K562 (cell line): ENCODE measurements around the gene RANBP3. TPM values are rescaled to one million over a fixed set of nuclear protein-coding genes. Genes with fewer than 3 reads are reported as not detected.

Source experiments
- ATAC-seq: fragments of 200-7000 bp; cut with Tn5 transposase; 3 replicates; pipeline ENCODE4 v1.9.1; 2020; ENCODE audit warnings: moderate library complexity
- BruUV-seq: library from RNA; stranded (reverse); fragments of 400-500 nt; replicated peaks from 2 replicates; lab custom pipeline; 2021; lab: Mats Ljungman, UMichigan
- CTCF ChIA-PET: fragments of 300-600 bp; formaldehyde crosslinking; extraction: SDS; loops from one replicate; lab custom pipeline; 2021; ENCODE audit warnings: low intra/inter-chr PET ratio; lab: Yijun Ruan, JAX
- POLR2A ChIA-PET: fragments of 300-600, 350-650 bp; sonication (Branson Sonifier 250); formaldehyde crosslinking; extraction: SDS; loops from one replicate; lab custom pipeline; 2021; ENCODE audit warnings: antibody characterized with exemption, inconsistent platforms; lab: Yijun Ruan, JAX
- DNase-seq, 4 experiments: peaks; one replicate each; pipeline versions ENCODE4 v3.0.0 to v3.0.0-alpha.2; 2011 to 2018; ENCODE audit warnings: low spot score in 3 of 4, mixed read lengths in 3 of 4; ENCODE audit errors: extremely low read depth in 1 of 4
- FAIRE-seq: peaks from 2 replicates; lab custom pipeline; 2011; peaks lifted over from hg19 to GRCh38; lab: Jason Lieb, UNC
- H2AFZ ChIP-seq: 2 replicates; pipeline ENCODE4 v1.6.0; 2011; ENCODE audit warnings: low read depth, low read length, control low read depth, inconsistent platforms
- H3K27ac ChIP-seq: fragments of 200-600 bp; 3 replicates; pipeline ENCODE4 v1.8.0; 2011; ENCODE audit warnings: low read depth, mild to moderate bottlenecking, control low read depth, inconsistent platforms, low read length, moderate library complexity, mixed read lengths; ENCODE audit errors: extremely low read depth
- H3K27me3 ChIP-seq, 2 experiments: fragments of 300-600 bp in 1 of 2; 2 replicates in 1 of 2; 3 replicates in 1 of 2; pipeline versions ENCODE4 v1.6.0 to v1.8.0; 2011; ENCODE audit warnings: inconsistent platforms in 2 of 2, low read length in 2 of 2, mild to moderate bottlenecking in 1 of 2, mixed read lengths in 1 of 2, moderate library complexity in 1 of 2; ENCODE audit not compliant: control insufficient read depth in 2 of 2, insufficient read depth in 2 of 2
- H3K36me3 ChIP-seq: fragments of 300-600 bp; 3 replicates; pipeline ENCODE4 v1.8.0; 2011; ENCODE audit warnings: mild to moderate bottlenecking, low read length, inconsistent platforms; ENCODE audit not compliant: control insufficient read depth, insufficient read depth
- H3K4me1 ChIP-seq, 2 experiments: fragments of 200-600 bp in 1 of 2; replicated peaks in 1 of 2; 2 replicates in 1 of 2; 3 replicates in 1 of 2; pipeline versions ENCODE4 v1.5.1 to v1.8.0; 2011; ENCODE audit warnings: inconsistent platforms in 2 of 2, low read length in 2 of 2, mild to moderate bottlenecking in 1 of 2, mixed read lengths in 1 of 2, moderate library complexity in 1 of 2; ENCODE audit not compliant: control insufficient read depth in 2 of 2, insufficient read depth in 2 of 2
- H3K4me2 ChIP-seq: 2 replicates; pipeline ENCODE4 v1.6.1; 2011; ENCODE audit warnings: low read length, control low read depth, inconsistent platforms, mixed read lengths; ENCODE audit not compliant: insufficient read depth
- H3K4me3 ChIP-seq: fragments of 200-600 bp; sonication (generic), shearing (Covaris generic); 2 replicates; pipeline ENCODE4 v1.5.1; 2016; ENCODE audit warnings: control low read depth, inconsistent platforms
- H3K79me2 ChIP-seq: fragments of 200-600 bp; 3 replicates; pipeline ENCODE4 v1.8.0; 2011; ENCODE audit warnings: low read length, inconsistent platforms; ENCODE audit not compliant: control insufficient read depth, insufficient read depth
- H3K9ac ChIP-seq, 2 experiments: 2 replicates each; pipeline versions ENCODE4 v1.6.0 to v1.6.1; 2011; ENCODE audit warnings: low read depth in 2 of 2, low read length in 2 of 2, control low read depth in 1 of 2, inconsistent platforms in 1 of 2, mild to moderate bottlenecking in 1 of 2, mixed read lengths in 1 of 2; ENCODE audit not compliant: insufficient read depth in 1 of 2
- H3K9me1 ChIP-seq: one replicate; pipeline ENCODE4 v1.6.0; 2011; ENCODE audit warnings: inconsistent platforms, mild to moderate bottlenecking, low read length, moderate library complexity; ENCODE audit not compliant: control insufficient read depth, insufficient read depth
- H3K9me3 ChIP-seq: replicated peaks from 2 replicates; pipeline ENCODE4 v1.5.1; 2011; ENCODE audit warnings: low read depth, low read length, inconsistent platforms; ENCODE audit not compliant: control insufficient read depth, insufficient read depth
- H4K20me1 ChIP-seq: replicated peaks from 2 replicates; pipeline ENCODE4 v1.6.1; 2011; ENCODE audit warnings: low read length, inconsistent platforms, mixed read lengths; ENCODE audit not compliant: control insufficient read depth, insufficient read depth
- ETS2 ChIP-seq: IDR thresholded peaks from 2 replicates; pipeline ENCODE4 v1.6.1; 2016; ENCODE audit warnings: borderline replicate concordance, missing genetic modification characterization, mild to moderate bottlenecking, moderate library complexity, missing compliant biosample characterization; ENCODE audit not compliant: poor library complexity, severe bottlenecking
- HDAC2 ChIP-seq: fragments of 450-650 bp; IDR thresholded peaks from 2 replicates; pipeline ENCODE4 v1.6.1; 2016; ENCODE audit warnings: mild to moderate bottlenecking
- KDM1A ChIP-seq, 2 experiments: fragments of 450-650 bp; IDR thresholded peaks; 2 replicates each; pipeline ENCODE4 v1.6.1; 2016; ENCODE audit warnings: mild to moderate bottlenecking in 2 of 2
- POLR2H ChIP-seq: IDR thresholded peaks from 2 replicates; pipeline ENCODE4 v1.6.1; 2016; ENCODE audit warnings: missing genetic modification characterization, low read depth, mild to moderate bottlenecking, control low read depth, missing compliant biosample characterization, moderate library complexity
- RCOR1 ChIP-seq, 2 experiments: IDR thresholded peaks; 2 replicates each; pipeline ENCODE4 v1.6.1; 2012; ENCODE audit warnings: low read depth in 2 of 2, low read length in 2 of 2, borderline replicate concordance in 1 of 2, improper control_type of control experiment in 1 of 2
- ZNF57 ChIP-seq: fragments of 450-650 bp; formaldehyde crosslinking; IDR thresholded peaks from 2 replicates; pipeline ENCODE4 v1.4.0; 2020; ENCODE audit warnings: mild to moderate bottlenecking, moderate library complexity
- WGBS: fragments of 100-300 bp; shearing (Covaris generic); methylation state at CpG from one replicate; pipeline ENCODE4 v1.1.6; 2016; ENCODE audit warnings: low coverage, mixed read lengths; ENCODE audit not compliant: insufficient coverage; ENCODE audit errors: missing lambda C conversion rate; 5-methylcytosine and 5-hydroxymethylcytosine counted together
- in situ Hi-C: fragments of 300-500 bp; cut with MboI; formaldehyde crosslinking; loops from 4 replicates; pipeline ENCODE4 v1.15.0; 2018; ENCODE audit warnings: inconsistent platforms, mixed read lengths
- intact Hi-C: fragments of 100-400 bp; cut with micrococcal nuclease; formaldehyde crosslinking; loops from 2 replicates; pipeline ENCODE4 v1.14.2; 2022
- polyA plus RNA-seq, 8 experiments: library from polyadenylated mRNA; depleted of rRNA in 4 of 8; stranded (reverse) in 5 of 8; unstranded in 3 of 8; fragments of >200 nt; fragmentation: Nextera tagmentation in 2 of 8; fragmentation: Illumina TruSeq in 1 of 8; extraction: Ambion mirVana in 2 of 8; extraction: Trizol in 1 of 8; gene quantifications; 2 replicates each; pipeline versions ENCODE4 v1.2.1 to v1.2.3, GENCODE V29; 2011 to 2014; ENCODE audit warnings: inconsistent platforms in 1 of 8, missing spikeins in 1 of 8
- total RNA-seq, 7 experiments: library from RNA; depleted of rRNA in 6 of 7; stranded (reverse); fragments of >200 nt in 6 of 7; fragmentation: Illumina TruSeq in 2 of 7; extraction: Trizol in 2 of 7; gene quantifications; 2 replicates each; pipeline versions ENCODE4 v1.2.1 to v1.2.3, GENCODE V29; 2011 to 2021; ENCODE audit warnings: low replicate concordance in 1 of 7
- TF ChIP-seq, protein P1 (sequence below): IDR thresholded peaks from 3 replicates; pipeline ENCODE4 v1.6.1; 2011; ENCODE audit warnings: borderline replicate concordance, mild to moderate bottlenecking, moderate library complexity; ENCODE audit not compliant: insufficient read length; ENCODE audit errors: extremely low read depth
- TF ChIP-seq, protein P2 (sequence below): fragments of 450-650 bp; formaldehyde crosslinking; IDR thresholded peaks from 2 replicates; pipeline ENCODE4 v1.4.0; 2022; ENCODE audit warnings: missing genetic modification characterization
- TF ChIP-seq, protein P3 (sequence below): fragments of 250-450 bp; sonication (Bioruptor Pico); IDR thresholded peaks from 2 replicates; pipeline ENCODE4 v1.8.0; 2022; ENCODE audit warnings: moderate library complexity, mild to moderate bottlenecking, inconsistent platforms
- TF ChIP-seq, protein P4 (sequence below): fragments of 250-450 bp; sonication (Bioruptor Pico); IDR thresholded peaks from 2 replicates; pipeline ENCODE4 v1.5.0; 2020; ENCODE audit warnings: mild to moderate bottlenecking, borderline replicate concordance

RANBP3 gene
- total and polyA plus RNA-seq, 9 of the 15 experiments (the other 6 are each of a cell fraction or from before 2014, with no cell fraction given), result 0.90 to 95.1 (median 63.2) TPM

DNA sequence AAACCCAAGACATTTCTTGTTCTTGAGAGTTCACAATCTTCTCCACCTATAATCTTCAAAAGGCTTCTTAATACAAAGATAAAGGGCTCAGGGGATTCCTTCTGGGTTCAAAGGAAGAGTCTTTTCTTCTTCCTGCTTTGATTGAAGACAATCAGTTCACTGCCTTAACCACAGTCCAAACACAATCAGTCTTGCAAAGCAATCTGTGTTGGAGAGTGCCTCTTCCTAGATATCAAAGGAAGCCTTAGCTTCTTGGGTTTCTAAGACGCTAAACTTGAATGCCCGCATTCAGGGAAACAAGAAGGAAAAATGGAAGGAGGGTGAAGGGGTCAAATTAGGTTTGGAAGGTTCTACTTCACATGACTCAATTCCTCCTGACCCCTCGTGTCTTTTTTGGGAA, 27.2 kb downstream of the RANBP3 start:
- no TSS peak for BruUV-seq
- peaks cover 6% of the 10 kb centered on the region for H3K9me1 ChIP-seq
- ATAC-seq (no peak), FAIRE-seq (no peak), DNase-seq (no peak)
- peaks cover 92% of the 10 kb centered on the region for H3K79me2 ChIP-seq
- no peak overlapping the region for H3K4me3 ChIP-seq
- H3K4me2 ChIP-seq, result no peak overlapping the region
- POLR2A ChIA-PET, result no interaction called here
- H3K4me1 ChIP-seq, result peaks cover 30 to 33% of the 10 kb centered on the region in 2 experiments
- H3K36me3 ChIP-seq, result peaks cover 60% of the 10 kb centered on the region
- no peaks in the 10 kb centered on the region for H3K27me3 ChIP-seq
- 89% methylated on average over 3 of the region's 3 CpGs for WGBS
- no peak overlapping the region for H3K9ac ChIP-seq
- intact Hi-C loops, result no loop called here
- CTCF ChIA-PET, result interaction anchor here (0.7 kb wide), 1 partner anchor 146 kb away, joined by 3 read pairs; no protein-coding TSS in a partner anchor
- H3K27ac ChIP-seq, result no peak overlapping the region
- H3K9me3 ChIP-seq, result no peaks in the 10 kb centered on the region
- peaks cover 13% of the 10 kb centered on the region; the same call in 1 of the 2 replicates for H4K20me1 ChIP-seq
- in situ Hi-C loops, result no loop called here
- no peak overlapping the region for H2AFZ ChIP-seq
- TF ChIP-seq POLR2H (tag) (no peak), KDM1A (IDR thresholded peaks at IDR 0.05) (peak; percentile 87 to 89), RCOR1 (IDR thresholded peaks at IDR 0.05; ENCODE audit: borderline replicate concordance in 1 of 2, low read depth in 2 of 2, low read length in 2 of 2) (peak; percentile 42 to 60; a peak in 1 of 4 replicates), ZNF57 (CRISPR knock-in tag) (no peak), ETS2 (tag) (no peak), HDAC2 (peak; percentile 65)
- TF ChIP-seq, protein P1, sequence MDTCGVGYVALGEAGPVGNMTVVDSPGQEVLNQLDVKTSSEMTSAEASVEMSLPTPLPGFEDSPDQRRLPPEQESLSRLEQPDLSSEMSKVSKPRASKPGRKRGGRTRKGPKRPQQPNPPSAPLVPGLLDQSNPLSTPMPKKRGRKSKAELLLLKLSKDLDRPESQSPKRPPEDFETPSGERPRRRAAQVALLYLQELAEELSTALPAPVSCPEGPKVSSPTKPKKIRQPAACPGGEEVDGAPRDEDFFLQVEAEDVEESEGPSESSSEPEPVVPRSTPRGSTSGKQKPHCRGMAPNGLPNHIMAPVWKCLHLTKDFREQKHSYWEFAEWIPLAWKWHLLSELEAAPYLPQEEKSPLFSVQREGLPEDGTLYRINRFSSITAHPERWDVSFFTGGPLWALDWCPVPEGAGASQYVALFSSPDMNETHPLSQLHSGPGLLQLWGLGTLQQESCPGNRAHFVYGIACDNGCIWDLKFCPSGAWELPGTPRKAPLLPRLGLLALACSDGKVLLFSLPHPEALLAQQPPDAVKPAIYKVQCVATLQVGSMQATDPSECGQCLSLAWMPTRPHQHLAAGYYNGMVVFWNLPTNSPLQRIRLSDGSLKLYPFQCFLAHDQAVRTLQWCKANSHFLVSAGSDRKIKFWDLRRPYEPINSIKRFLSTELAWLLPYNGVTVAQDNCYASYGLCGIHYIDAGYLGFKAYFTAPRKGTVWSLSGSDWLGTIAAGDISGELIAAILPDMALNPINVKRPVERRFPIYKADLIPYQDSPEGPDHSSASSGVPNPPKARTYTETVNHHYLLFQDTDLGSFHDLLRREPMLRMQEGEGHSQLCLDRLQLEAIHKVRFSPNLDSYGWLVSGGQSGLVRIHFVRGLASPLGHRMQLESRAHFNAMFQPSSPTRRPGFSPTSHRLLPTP, result no peak
- TF ChIP-seq, protein P2, sequence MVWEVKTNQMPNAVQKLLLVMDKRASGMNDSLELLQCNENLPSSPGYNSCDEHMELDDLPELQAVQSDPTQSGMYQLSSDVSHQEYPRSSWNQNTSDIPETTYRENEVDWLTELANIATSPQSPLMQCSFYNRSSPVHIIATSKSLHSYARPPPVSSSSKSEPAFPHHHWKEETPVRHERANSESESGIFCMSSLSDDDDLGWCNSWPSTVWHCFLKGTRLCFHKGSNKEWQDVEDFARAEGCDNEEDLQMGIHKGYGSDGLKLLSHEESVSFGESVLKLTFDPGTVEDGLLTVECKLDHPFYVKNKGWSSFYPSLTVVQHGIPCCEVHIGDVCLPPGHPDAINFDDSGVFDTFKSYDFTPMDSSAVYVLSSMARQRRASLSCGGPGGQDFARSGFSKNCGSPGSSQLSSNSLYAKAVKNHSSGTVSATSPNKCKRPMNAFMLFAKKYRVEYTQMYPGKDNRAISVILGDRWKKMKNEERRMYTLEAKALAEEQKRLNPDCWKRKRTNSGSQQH, result no peak
- TF ChIP-seq, protein P3, sequence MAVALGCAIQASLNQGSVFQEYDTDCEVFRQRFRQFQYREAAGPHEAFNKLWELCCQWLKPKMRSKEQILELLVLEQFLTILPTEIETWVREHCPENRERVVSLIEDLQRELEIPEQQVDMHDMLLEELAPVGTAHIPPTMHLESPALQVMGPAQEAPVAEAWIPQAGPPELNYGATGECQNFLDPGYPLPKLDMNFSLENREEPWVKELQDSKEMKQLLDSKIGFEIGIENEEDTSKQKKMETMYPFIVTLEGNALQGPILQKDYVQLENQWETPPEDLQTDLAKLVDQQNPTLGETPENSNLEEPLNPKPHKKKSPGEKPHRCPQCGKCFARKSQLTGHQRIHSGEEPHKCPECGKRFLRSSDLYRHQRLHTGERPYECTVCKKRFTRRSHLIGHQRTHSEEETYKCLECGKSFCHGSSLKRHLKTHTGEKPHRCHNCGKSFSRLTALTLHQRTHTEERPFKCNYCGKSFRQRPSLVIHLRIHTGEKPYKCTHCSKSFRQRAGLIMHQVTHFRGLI (CRISPR knock-in tag), result no peak
- TF ChIP-seq, protein P4, sequence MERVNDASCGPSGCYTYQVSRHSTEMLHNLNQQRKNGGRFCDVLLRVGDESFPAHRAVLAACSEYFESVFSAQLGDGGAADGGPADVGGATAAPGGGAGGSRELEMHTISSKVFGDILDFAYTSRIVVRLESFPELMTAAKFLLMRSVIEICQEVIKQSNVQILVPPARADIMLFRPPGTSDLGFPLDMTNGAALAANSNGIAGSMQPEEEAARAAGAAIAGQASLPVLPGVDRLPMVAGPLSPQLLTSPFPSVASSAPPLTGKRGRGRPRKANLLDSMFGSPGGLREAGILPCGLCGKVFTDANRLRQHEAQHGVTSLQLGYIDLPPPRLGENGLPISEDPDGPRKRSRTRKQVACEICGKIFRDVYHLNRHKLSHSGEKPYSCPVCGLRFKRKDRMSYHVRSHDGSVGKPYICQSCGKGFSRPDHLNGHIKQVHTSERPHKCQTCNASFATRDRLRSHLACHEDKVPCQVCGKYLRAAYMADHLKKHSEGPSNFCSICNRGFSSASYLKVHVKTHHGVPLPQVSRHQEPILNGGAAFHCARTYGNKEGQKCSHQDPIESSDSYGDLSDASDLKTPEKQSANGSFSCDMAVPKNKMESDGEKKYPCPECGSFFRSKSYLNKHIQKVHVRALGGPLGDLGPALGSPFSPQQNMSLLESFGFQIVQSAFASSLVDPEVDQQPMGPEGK (CRISPR knock-in tag), result no peak
